GM23338 (cell line): ENCODE results near the gene TEX54.

Experiments used
- CREB1 ChIP-seq: fragments of 250-450 bp; sonication (Bioruptor Pico); IDR thresholded peaks from 2 replicates; pipeline ENCODE4 v1.5.0; 2020; ENCODE audit warnings: low read depth, mild to moderate bottlenecking, moderate library complexity
- CTCF ChIP-seq, 2 experiments: fragments of 200-600 bp in 1 of 2; sonication (generic) in 1 of 2; conservative IDR thresholded peaks; 2 replicates each; pipeline versions ENCODE4 v1.5.1 to v1.6.1; 2016 to 2017; ENCODE audit warnings: antibody characterized with exemption in 2 of 2, low read depth in 2 of 2, mild to moderate bottlenecking in 2 of 2, moderate library complexity in 1 of 2
- EZH2 ChIP-seq: fragments of 200-600 bp; sonication (generic); IDR thresholded peaks from one replicate; pipeline ENCODE4 v1.8.0; 2017; ENCODE audit warnings: antibody characterized with exemption, mild to moderate bottlenecking, low read depth; ENCODE audit not compliant: unreplicated experiment
- EZH2phosphoT487 ChIP-seq: fragments of 200-600 bp; sonication (generic); IDR thresholded peaks from one replicate; pipeline ENCODE4 v1.8.1; 2018; ENCODE audit warnings: antibody characterized with exemption; ENCODE audit not compliant: unreplicated experiment
- JUNB ChIP-seq: IDR thresholded peaks from one replicate; pipeline ENCODE4 v1.6.1; 2016; ENCODE audit warnings: antibody characterized with exemption; ENCODE audit not compliant: unreplicated experiment
- POLR2AphosphoS5 ChIP-seq: IDR thresholded peaks from 2 replicates; pipeline ENCODE4 v1.6.1; 2016; ENCODE audit warnings: antibody characterized with exemption, low read depth
- REST ChIP-seq: IDR thresholded peaks from one replicate; pipeline ENCODE4 v1.6.1; 2018; ENCODE audit warnings: antibody characterized with exemption; ENCODE audit not compliant: unreplicated experiment
- STAT1 ChIP-seq: IDR thresholded peaks from one replicate; pipeline ENCODE4 v1.6.1; 2016; ENCODE audit warnings: antibody characterized with exemption; ENCODE audit not compliant: unreplicated experiment
- ZNF331 ChIP-seq: fragments of 250-450 bp; sonication (Bioruptor Pico); IDR thresholded peaks from 2 replicates; pipeline ENCODE4 v1.5.0; 2020; ENCODE audit warnings: low read depth, mild to moderate bottlenecking, moderate library complexity

GRCh38 chr11:62860835-62861563 lies 28.4 kb upstream of the TEX54 start:
- TF ChIP-seq EZH2phosphoT487 (no peak), CTCF (conservative IDR thresholded peaks at IDR 0.05; ENCODE audit: low read depth in 2 of 2) (no peak), POLR2AphosphoS5 (no peak), EZH2 (no peak), REST (no peak), CREB1 (CRISPR knock-in tag) (no peak), STAT1 (no peak), JUNB (no peak), ZNF331 (CRISPR knock-in tag) (no peak)
